ENCODE data around the gene CDC42BPA. TPM values are rescaled to one million over a fixed set of nuclear protein-coding genes. Genes with fewer than 3 reads are reported as not detected.

The CDC42BPA gene
- total RNA-seq, 1 experiment from 2014 or later: 30.1 TPM

DNA sequence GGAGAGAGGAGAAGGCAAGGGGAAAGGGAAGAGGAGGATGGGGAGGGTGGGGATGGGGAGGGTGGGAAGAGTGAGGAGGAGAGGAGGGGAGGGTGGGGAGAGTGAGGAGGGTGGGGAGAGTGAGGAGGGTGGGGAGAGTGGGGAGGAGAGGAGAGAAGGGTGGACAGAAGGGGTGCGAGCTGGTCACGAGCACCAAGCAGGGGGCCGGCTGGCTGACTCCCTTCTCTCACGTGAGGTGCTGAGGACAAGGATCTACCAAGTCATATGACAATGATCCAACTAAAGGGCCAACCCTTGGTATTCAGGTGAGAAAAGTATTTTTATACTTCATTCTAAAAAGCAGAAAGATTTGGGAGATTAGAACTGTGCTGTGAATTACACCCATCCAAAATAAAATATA, 326.4 kb downstream of the CDC42BPA start:
- Histone ChIP-seq H3K27ac (ENCODE audit: insufficient read length, low read depth, low read length) (no peak overlapping the region), H3T11ph (ENCODE audit: low read length) (no peak overlapping the region), H4K20me1 (ENCODE audit: control insufficient read depth, insufficient read depth, insufficient read length) (no peaks in the 10 kb centered on the region), H3K14ac (ENCODE audit: insufficient read depth, low read length) (no peak overlapping the region), H2AFZ (ENCODE audit: low read length) (no peak overlapping the region), H3K56ac (ENCODE audit: insufficient read length, low read depth, low read length) (no peak overlapping the region), H3K23me2 (ENCODE audit: insufficient read length, low read depth, low read length, poor library complexity, severe bottlenecking) (no peaks in the 10 kb centered on the region), H2AK5ac (ENCODE audit: insufficient read length, low read length) (no peak overlapping the region), H2BK120ac (ENCODE audit: low read depth, low read length, poor library complexity, severe bottlenecking) (no peak overlapping the region), H2BK5ac (ENCODE audit: insufficient read length, low read length) (no peak overlapping the region), H3K18ac (ENCODE audit: insufficient read length, low read depth, low read length) (no peak overlapping the region), H3K4me2 (ENCODE audit: insufficient read depth, insufficient read length, low read length) (no peak overlapping the region), H4K91ac (ENCODE audit: insufficient read length, low read depth, low read length) (no peak overlapping the region), H2BK20ac (ENCODE audit: low read depth, low read length, poor library complexity, severe bottlenecking) (no peak overlapping the region), H3K9me3 (ENCODE audit: control insufficient read depth, low read depth, low read length) (no peaks in the 10 kb centered on the region), H3K79me1 (ENCODE audit: insufficient read depth, low read depth, low read length, poor library complexity, severe bottlenecking) (no peaks in the 10 kb centered on the region), H3K4me1 (ENCODE audit: insufficient read depth, low read length) (0 out of 2 replicates have a peak, but pooled peaks cover 2% of the 10 kb centered on the region), H3K4ac (ENCODE audit: low read depth, low read length) (no peak overlapping the region), H4K5ac (ENCODE audit: insufficient read length, low read depth, low read length) (no peak overlapping the region), H2BK12ac (ENCODE audit: insufficient read length, low read depth, low read length) (no peak overlapping the region), H4K8ac (replicated peaks; ENCODE audit: insufficient read length, low read depth, low read length) (no peak overlapping the region), H2BK15ac (ENCODE audit: low read depth, low read length) (no peak overlapping the region), H3K79me2 (ENCODE audit: insufficient read depth, low read length) (no peaks in the 10 kb centered on the region), H3K27me3 (ENCODE audit: insufficient read depth, low read length) (no peaks in the 10 kb centered on the region), H3K23ac (ENCODE audit: insufficient read length, low read depth, low read length) (no peak overlapping the region), H3K9ac (ENCODE audit: extremely low read depth, insufficient read length, low read length) (no peak overlapping the region)
- Mint-ChIP-seq H3K4me1 (peaks cover 44 to 65% of the 10 kb centered on the region in 2 experiments), H3K27ac (no peak overlapping the region), H3K36me3 (ENCODE audit: insufficient read depth in 1 of 3, low read depth in 3 of 3) (peaks cover 1 to 12% (median 8%) of the 10 kb centered on the region in 3 experiments), H3K4me3 (no peak overlapping the region), H3K9me3 (no peaks in the 10 kb centered on the region), H3K27me3 (ENCODE audit: low read depth) (no peaks in the 10 kb centered on the region)
- WGBS (ENCODE audit: extremely low coverage, insufficient read length, low lambda C conversion rate): no CpG with 5 or more reads among the region's 4 CpGs
- DNase-seq: no peak
- TF ChIP-seq, protein P1, sequence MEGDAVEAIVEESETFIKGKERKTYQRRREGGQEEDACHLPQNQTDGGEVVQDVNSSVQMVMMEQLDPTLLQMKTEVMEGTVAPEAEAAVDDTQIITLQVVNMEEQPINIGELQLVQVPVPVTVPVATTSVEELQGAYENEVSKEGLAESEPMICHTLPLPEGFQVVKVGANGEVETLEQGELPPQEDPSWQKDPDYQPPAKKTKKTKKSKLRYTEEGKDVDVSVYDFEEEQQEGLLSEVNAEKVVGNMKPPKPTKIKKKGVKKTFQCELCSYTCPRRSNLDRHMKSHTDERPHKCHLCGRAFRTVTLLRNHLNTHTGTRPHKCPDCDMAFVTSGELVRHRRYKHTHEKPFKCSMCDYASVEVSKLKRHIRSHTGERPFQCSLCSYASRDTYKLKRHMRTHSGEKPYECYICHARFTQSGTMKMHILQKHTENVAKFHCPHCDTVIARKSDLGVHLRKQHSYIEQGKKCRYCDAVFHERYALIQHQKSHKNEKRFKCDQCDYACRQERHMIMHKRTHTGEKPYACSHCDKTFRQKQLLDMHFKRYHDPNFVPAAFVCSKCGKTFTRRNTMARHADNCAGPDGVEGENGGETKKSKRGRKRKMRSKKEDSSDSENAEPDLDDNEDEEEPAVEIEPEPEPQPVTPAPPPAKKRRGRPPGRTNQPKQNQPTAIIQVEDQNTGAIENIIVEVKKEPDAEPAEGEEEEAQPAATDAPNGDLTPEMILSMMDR (conservative IDR thresholded peaks at IDR 0.05): no peak

Data from H9 (cell line).